Astrocyte (in vitro differentiated cells and primary cell): ENCODE measurements around the gene ZBTB7C.

Source experiments
- CTCF ChIP-seq: IDR thresholded peaks from 2 replicates; pipeline ENCODE4 v1.5.1; 2011; ENCODE audit warnings: low read depth, mild to moderate bottlenecking, inconsistent platforms, low read length, moderate library complexity; ENCODE audit not compliant: insufficient read depth
- EZH2 ChIP-seq: IDR thresholded peaks from 2 replicates; pipeline ENCODE4 v1.6.1; 2012; ENCODE audit warnings: mild to moderate bottlenecking, low read length, inconsistent platforms; ENCODE audit not compliant: insufficient read depth

GRCh38 chr18:48109961-48110493 is 299.2 kb downstream of the ZBTB7C start:
- TF ChIP-seq CTCF, result no peak
- no peak for TF ChIP-seq EZH2
